Panc1 (cell line): ENCODE results near the gene POLA1. TPM values are rescaled to one million over a fixed set of nuclear protein-coding genes. Genes with fewer than 3 reads are reported as not detected.
"Not testable (repeated sequence)": the region's sequence is repeated elsewhere in the genome, so short reads cannot be mapped to it uniquely, and the experiment has no call there.

Source experiments
- ATAC-seq: fragments of 200-7000 bp; cut with Tn5 transposase; 2 replicates; pipeline ENCODE4 v1.9.1; 2020; ENCODE audit warnings: mild to moderate bottlenecking, moderate library complexity
- BruUV-seq: library from RNA; stranded (reverse); fragments of 400-500 nt; replicated peaks from 2 replicates; lab custom pipeline; 2021; lab: Mats Ljungman, UMichigan
- CTCF ChIA-PET: fragments of 300-600 bp; sonication (Branson Sonifier 250); formaldehyde crosslinking; loops from one replicate; lab custom pipeline; 2022; ENCODE audit warnings: antibody characterized with exemption; lab: Charles Lee
- POLR2A ChIA-PET: fragments of 300-600 bp; sonication (Branson Sonifier 250); formaldehyde crosslinking; loops from one replicate; lab custom pipeline; 2022; ENCODE audit warnings: antibody characterized with exemption; lab: Charles Lee
- DNase-seq: peaks from one replicate; pipeline ENCODE4 v3.0.0-alpha.2; 2010; ENCODE audit warnings: low read depth, low spot score
- H3K27ac ChIP-seq: 2 replicates; pipeline ENCODE4 v1.5.1; 2011; ENCODE audit warnings: mild to moderate bottlenecking, low read length, inconsistent platforms
- H3K27me3 ChIP-seq: fragments of 200-500 bp; sonication (Bioruptor generic); 2 replicates; pipeline ENCODE4 v1.6.0; 2014; ENCODE audit warnings: low read length, inconsistent platforms; ENCODE audit not compliant: control insufficient read depth, insufficient read depth
- H3K36me3 ChIP-seq: fragments of 200-500 bp; sonication (Bioruptor generic); 2 replicates; pipeline ENCODE4 v1.5.1; 2014; ENCODE audit warnings: inconsistent platforms, mild to moderate bottlenecking, low read length, moderate library complexity; ENCODE audit not compliant: control insufficient read depth, insufficient read depth
- H3K4me1 ChIP-seq: 2 replicates; pipeline ENCODE4 v1.5.1; 2011; ENCODE audit warnings: inconsistent platforms, mild to moderate bottlenecking, low read length, moderate library complexity; ENCODE audit not compliant: control insufficient read depth, insufficient read depth
- H3K4me3 ChIP-seq, 2 experiments: 2 replicates each; pipeline ENCODE4 v1.5.1; 2011 to 2012; ENCODE audit warnings: low read depth in 2 of 2, low read length in 2 of 2, mild to moderate bottlenecking in 2 of 2, inconsistent platforms in 1 of 2, moderate library complexity in 1 of 2
- H3K9me3 ChIP-seq: fragments of 200-500 bp; sonication (Bioruptor generic); 2 replicates; pipeline ENCODE4 v1.5.1; 2014; ENCODE audit warnings: low read depth, mild to moderate bottlenecking, inconsistent platforms, low read length, moderate library complexity; ENCODE audit not compliant: control insufficient read depth, insufficient read depth
- CTCF ChIP-seq: fragments of 450-650 bp; IDR thresholded peaks from 2 replicates; pipeline ENCODE4 v1.5.1; 2017; ENCODE audit warnings: mild to moderate bottlenecking
- POLR2AphosphoS5 ChIP-seq: IDR thresholded peaks from 2 replicates; pipeline ENCODE4 v1.6.1; 2012; ENCODE audit warnings: mild to moderate bottlenecking, low read depth, low read length, moderate library complexity
- SIN3A ChIP-seq: IDR thresholded peaks from 2 replicates; pipeline ENCODE4 v1.6.1; 2012; ENCODE audit warnings: low read depth, mild to moderate bottlenecking, low read length, moderate library complexity, borderline replicate concordance; ENCODE audit not compliant: insufficient read depth
- TCF7L2 ChIP-seq: IDR thresholded peaks from 2 replicates; pipeline ENCODE4 v1.6.1; 2011; ENCODE audit warnings: mild to moderate bottlenecking, low read depth, low read length, inconsistent platforms
- in situ Hi-C: cut with HindIII; loops from 2 replicates; pipeline ENCODE4 v1.10.0; 2016; ENCODE audit warnings: low sequenced_read_pairs, low pct_unique_long_range_greater_than_20kb
- intact Hi-C: fragments of 100-400 bp; cut with micrococcal nuclease; formaldehyde crosslinking; loops from one replicate; pipeline ENCODE4 v1.10.0; 2022; ENCODE audit not compliant: unreplicated experiment
- total RNA-seq: library from RNA; stranded (reverse); gene quantifications from one replicate; pipeline ENCODE4 v1.2.1, GENCODE V29; 2021; ENCODE audit not compliant: unreplicated experiment
- TF ChIP-seq, protein P1 (sequence below), 2 experiments: IDR thresholded peaks; 2 replicates each; pipeline ENCODE4 v1.6.1; 2011 to 2012; ENCODE audit warnings: low read depth in 2 of 2, control low read depth in 1 of 2, low read length in 1 of 2, mild to moderate bottlenecking in 1 of 2, moderate library complexity in 1 of 2; ENCODE audit not compliant: insufficient read depth in 1 of 2

The POLA1 gene
- total RNA-seq, 1 experiment from 2014 or later = 10.5 TPM

- in situ Hi-C loops = no loop called here
- ChIA-PET CTCF (no interaction called here), POLR2A (no interaction called here)
- no peaks in the 10 kb centered on the region for H3K9me3 ChIP-seq
- no peak for DNase-seq
- BruUV-seq = no TSS peak
- no peak overlapping the region for H3K4me3 ChIP-seq
- ATAC-seq = no peak
- H3K27me3 ChIP-seq = no peaks in the 10 kb centered on the region
- TF ChIP-seq SIN3A = no peak
- TF ChIP-seq TCF7L2 = no peak
- TF ChIP-seq CTCF = no peak
- TF ChIP-seq, protein P1, sequence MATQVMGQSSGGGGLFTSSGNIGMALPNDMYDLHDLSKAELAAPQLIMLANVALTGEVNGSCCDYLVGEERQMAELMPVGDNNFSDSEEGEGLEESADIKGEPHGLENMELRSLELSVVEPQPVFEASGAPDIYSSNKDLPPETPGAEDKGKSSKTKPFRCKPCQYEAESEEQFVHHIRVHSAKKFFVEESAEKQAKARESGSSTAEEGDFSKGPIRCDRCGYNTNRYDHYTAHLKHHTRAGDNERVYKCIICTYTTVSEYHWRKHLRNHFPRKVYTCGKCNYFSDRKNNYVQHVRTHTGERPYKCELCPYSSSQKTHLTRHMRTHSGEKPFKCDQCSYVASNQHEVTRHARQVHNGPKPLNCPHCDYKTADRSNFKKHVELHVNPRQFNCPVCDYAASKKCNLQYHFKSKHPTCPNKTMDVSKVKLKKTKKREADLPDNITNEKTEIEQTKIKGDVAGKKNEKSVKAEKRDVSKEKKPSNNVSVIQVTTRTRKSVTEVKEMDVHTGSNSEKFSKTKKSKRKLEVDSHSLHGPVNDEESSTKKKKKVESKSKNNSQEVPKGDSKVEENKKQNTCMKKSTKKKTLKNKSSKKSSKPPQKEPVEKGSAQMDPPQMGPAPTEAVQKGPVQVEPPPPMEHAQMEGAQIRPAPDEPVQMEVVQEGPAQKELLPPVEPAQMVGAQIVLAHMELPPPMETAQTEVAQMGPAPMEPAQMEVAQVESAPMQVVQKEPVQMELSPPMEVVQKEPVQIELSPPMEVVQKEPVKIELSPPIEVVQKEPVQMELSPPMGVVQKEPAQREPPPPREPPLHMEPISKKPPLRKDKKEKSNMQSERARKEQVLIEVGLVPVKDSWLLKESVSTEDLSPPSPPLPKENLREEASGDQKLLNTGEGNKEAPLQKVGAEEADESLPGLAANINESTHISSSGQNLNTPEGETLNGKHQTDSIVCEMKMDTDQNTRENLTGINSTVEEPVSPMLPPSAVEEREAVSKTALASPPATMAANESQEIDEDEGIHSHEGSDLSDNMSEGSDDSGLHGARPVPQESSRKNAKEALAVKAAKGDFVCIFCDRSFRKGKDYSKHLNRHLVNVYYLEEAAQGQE (IDR thresholded peaks at IDR 0.05; ENCODE audit: insufficient read depth in 1 of 2, low read depth in 2 of 2, low read length in 1 of 2) = no peak
- no peak for TF ChIP-seq POLR2AphosphoS5
- no peak overlapping the region for H3K27ac ChIP-seq
- H3K4me1 ChIP-seq = no peaks in the 10 kb centered on the region
- intact Hi-C loops = no loop called here
- H3K36me3 ChIP-seq = no peaks in the 10 kb centered on the region
These were observed 166.4 kb downstream of the POLA1 start for GRCh38 chrX:24860140-24860539.

- no peaks in the 10 kb centered on the region for H3K9me3 ChIP-seq
- CTCF ChIA-PET = no interaction called here
- no peak overlapping the region for H3K4me3 ChIP-seq
- intact Hi-C loops = no loop called here
- no peaks in the 10 kb centered on the region for H3K27me3 ChIP-seq
- DNase-seq (no peak), ATAC-seq (no peak)
- POLR2A ChIA-PET = no interaction called here
- no peak for TF ChIP-seq SIN3A
- TF ChIP-seq TCF7L2 = no peak
- TF ChIP-seq, protein P1 (IDR thresholded peaks at IDR 0.05; ENCODE audit: insufficient read depth in 1 of 2, low read depth in 2 of 2, low read length in 1 of 2) = no peak
- TF ChIP-seq CTCF = no peak
- no peak for TF ChIP-seq POLR2AphosphoS5
- no peaks in the 10 kb centered on the region for H3K4me1 ChIP-seq
- H3K27ac ChIP-seq = no peak overlapping the region
- no TSS peak for BruUV-seq
- no peaks in the 10 kb centered on the region; the same call in 1 of the 2 replicates for H3K36me3 ChIP-seq
- in situ Hi-C loops = no loop called here
These were observed 168.6 kb downstream of the POLA1 start for GRCh38 chrX:24862343-24862742.

DNA sequence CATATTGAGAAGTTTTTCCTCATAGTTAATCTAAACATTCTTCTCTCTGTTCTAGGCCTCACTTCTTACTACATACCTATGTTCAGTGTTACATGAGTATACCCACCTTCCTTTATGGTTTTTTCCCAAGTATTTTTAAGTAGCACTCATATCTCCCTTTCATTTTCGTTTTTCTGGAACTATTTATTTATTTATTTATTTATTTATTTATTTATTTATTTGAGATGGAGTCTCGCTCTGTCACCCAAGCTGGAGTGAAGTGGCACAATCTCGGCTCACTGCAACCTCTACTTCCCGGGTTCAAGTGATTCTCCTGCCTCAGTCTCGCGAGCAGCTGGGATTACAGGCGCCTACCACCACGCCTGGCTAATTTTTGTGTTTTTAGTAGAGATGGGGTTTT is 170.1 kb downstream of the POLA1 start:
- H3K27ac ChIP-seq, H3K4me1 ChIP-seq, DNase-seq, in situ Hi-C loops, H3K27me3 ChIP-seq, BruUV-seq, H3K9me3 ChIP-seq, POLR2A ChIA-PET, ATAC-seq, H3K36me3 ChIP-seq, CTCF ChIA-PET, intact Hi-C loops, H3K4me3 ChIP-seq: not testable (repeated sequence)
